Upper lobe of right lung (tissue), 1 donor: ENCODE measurements around the gene LAMB1. TPM values are rescaled to one million over a fixed set of nuclear protein-coding genes. Genes with fewer than 3 reads are reported as not detected.
A peak's percentile ranks its signal among the peaks of the same experiment; 100 is the strongest.

Experiments
- ATAC-seq: fragments of 200-7000 bp; cut with Tn5 transposase; one replicate; pipeline ENCODE4 v1.9.1; 2020; ENCODE audit warnings: mild to moderate bottlenecking, moderate library complexity
- DNase-seq: peaks from one replicate; pipeline ENCODE4 v3.0.0-alpha.2; 2020
- H3K27ac ChIP-seq: fragments of 200-600 bp; one replicate; pipeline ENCODE4 v1.8.0; 2022
- H3K27me3 ChIP-seq: fragments of 200-600 bp; one replicate; pipeline ENCODE4 v1.8.0; 2022; ENCODE audit warnings: mild to moderate bottlenecking
- H3K36me3 ChIP-seq: fragments of 200-600 bp; one replicate; pipeline ENCODE4 v1.8.0; 2022
- H3K4me1 ChIP-seq: fragments of 200-600 bp; one replicate; pipeline ENCODE4 v1.8.0; 2022
- H3K4me3 ChIP-seq: fragments of 200-600 bp; one replicate; pipeline ENCODE4 v1.8.0; 2022; ENCODE audit warnings: mild to moderate bottlenecking
- H3K9me3 ChIP-seq: fragments of 200-600 bp; one replicate; pipeline ENCODE4 v1.8.0; 2022
- intact Hi-C: fragments of 100-400 bp; cut with DNase I; formaldehyde crosslinking; loops from one replicate; pipeline ENCODE4 v1.11.0; 2022
- total RNA-seq: library from RNA; stranded (reverse); fragmentation: NEBNext Ultra II Directional; extraction: Animal tissue kit (Norgen Biotek cat#: 25700); gene quantifications from one replicate; pipeline ENCODE4 v1.2.1, GENCODE V29; 2021
- TF ChIP-seq, protein P1 (sequence below): fragments of 200-600 bp; IDR thresholded peaks from one replicate; pipeline ENCODE4 v1.8.0; 2022; ENCODE audit warnings: antibody characterized with exemption
- donor health status: DM: no; HTN: yes; CAD: no; lungs with severe emphysema.

The LAMB1 gene
- total RNA-seq, 1 donor from 2014 or later = 156 TPM

DNA sequence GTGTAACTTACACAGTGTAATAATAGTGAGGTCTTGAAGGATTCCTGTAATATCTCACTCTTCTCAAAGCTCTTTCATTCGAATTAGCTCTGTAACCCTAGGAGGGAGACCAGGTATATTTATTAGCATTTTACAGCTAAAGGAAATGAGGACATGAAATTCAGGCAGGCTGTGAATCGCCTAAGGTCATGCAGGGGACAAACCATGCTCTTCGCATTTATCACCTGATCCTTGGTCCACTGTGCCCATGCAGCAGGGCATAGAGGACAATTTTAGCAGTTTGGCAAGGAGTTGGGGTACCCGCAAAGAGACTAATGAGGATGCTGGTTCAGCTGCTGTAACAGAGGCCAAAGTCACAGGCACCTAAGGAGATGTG, 14.8 kb upstream of the LAMB1 start:
- TF ChIP-seq, protein P1, sequence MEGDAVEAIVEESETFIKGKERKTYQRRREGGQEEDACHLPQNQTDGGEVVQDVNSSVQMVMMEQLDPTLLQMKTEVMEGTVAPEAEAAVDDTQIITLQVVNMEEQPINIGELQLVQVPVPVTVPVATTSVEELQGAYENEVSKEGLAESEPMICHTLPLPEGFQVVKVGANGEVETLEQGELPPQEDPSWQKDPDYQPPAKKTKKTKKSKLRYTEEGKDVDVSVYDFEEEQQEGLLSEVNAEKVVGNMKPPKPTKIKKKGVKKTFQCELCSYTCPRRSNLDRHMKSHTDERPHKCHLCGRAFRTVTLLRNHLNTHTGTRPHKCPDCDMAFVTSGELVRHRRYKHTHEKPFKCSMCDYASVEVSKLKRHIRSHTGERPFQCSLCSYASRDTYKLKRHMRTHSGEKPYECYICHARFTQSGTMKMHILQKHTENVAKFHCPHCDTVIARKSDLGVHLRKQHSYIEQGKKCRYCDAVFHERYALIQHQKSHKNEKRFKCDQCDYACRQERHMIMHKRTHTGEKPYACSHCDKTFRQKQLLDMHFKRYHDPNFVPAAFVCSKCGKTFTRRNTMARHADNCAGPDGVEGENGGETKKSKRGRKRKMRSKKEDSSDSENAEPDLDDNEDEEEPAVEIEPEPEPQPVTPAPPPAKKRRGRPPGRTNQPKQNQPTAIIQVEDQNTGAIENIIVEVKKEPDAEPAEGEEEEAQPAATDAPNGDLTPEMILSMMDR = no peak
- no peaks in the 10 kb centered on the region for H3K27me3 ChIP-seq
- DNase-seq (no peak), ATAC-seq (no peak)
- H3K4me1 ChIP-seq = no peaks in the 10 kb centered on the region
- intact Hi-C loops = no loop called here
- no peaks in the 10 kb centered on the region for H3K36me3 ChIP-seq
- H3K4me3 ChIP-seq = no peak overlapping the region
- H3K27ac ChIP-seq = no peak overlapping the region
- no peaks in the 10 kb centered on the region for H3K9me3 ChIP-seq

DNA sequence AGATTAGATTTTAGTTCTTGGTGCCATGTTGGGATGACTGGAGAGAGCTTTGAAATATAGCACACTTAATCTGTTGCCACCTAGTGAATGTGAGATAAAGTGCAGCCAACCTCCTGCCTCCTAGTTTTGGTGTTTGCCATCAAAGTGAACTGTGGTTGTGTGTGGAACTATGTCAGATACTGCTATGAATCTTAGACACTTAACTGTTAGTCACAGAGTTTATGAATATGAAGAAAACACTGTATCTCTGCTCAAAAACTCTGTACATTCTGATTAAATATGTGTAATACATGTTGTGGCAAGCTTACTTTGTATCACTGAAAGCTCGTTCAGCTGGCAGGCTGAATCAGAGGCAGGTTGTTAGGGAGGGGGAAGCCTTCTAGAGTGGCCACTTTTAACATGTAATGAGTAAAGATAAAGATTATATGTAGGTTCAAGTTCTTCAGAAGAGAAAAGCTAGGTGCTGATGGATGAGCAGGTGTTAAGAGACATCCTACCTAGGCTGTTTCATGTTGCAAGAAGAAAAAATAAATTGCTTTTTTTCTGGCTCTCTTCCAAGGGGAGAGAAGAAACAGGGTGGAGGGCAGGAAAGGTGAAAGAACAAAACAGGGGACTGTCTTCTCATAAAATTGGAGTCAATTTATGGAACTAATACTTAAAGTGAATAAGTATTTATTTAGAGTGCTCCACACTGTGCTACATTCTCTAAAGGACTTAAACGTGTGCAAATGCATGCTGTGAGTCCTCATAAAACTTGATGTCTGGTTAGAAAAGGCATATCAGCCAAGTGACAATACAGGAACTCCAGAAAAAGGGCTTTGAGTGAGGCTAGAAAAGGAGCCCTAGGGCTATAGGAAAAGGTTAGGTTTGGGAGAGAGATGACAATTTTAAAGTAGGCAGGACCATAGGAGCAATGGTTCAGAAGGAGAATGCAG, 14.1 kb upstream of the LAMB1 start:
- TF ChIP-seq, protein P1 = peak; percentile 39
- DNase-seq (no peak), ATAC-seq (peak; percentile 61)
- Histone ChIP-seq H3K4me3 (no peak overlapping the region), H3K9me3 (no peaks in the 10 kb centered on the region), H3K36me3 (no peaks in the 10 kb centered on the region), H3K4me1 (no peaks in the 10 kb centered on the region), H3K27me3 (no peaks in the 10 kb centered on the region), H3K27ac (no peak overlapping the region)
- intact Hi-C loops = no loop called here

DNA sequence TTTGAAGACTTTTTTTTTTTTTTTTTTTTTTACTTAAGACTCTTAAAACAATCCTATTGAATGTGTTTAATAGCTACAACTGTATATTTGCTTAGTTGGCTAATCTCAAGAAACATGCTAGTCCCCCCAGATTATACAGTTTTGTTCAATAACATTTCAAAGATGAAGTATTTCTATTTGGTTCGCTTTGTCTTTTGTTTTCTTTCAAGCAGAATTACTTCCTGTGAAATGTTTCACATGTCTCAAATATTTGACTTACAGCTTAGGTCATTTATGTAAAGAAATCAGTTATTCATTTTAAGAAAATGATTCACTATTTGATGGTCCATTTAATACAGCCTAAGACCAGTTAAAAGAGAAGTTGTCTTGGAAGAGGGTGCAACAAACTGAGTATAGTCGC, 12.8 kb upstream of the LAMB1 start:
- Histone ChIP-seq H3K36me3 (no peaks in the 10 kb centered on the region), H3K9me3 (no peaks in the 10 kb centered on the region), H3K4me3 (no peak overlapping the region), H3K27ac (no peak overlapping the region), H3K27me3 (no peaks in the 10 kb centered on the region), H3K4me1 (no peaks in the 10 kb centered on the region)
- TF ChIP-seq, protein P1 = no peak
- intact Hi-C loops = no loop called here
- ATAC-seq = no peak
- no peak for DNase-seq

DNA sequence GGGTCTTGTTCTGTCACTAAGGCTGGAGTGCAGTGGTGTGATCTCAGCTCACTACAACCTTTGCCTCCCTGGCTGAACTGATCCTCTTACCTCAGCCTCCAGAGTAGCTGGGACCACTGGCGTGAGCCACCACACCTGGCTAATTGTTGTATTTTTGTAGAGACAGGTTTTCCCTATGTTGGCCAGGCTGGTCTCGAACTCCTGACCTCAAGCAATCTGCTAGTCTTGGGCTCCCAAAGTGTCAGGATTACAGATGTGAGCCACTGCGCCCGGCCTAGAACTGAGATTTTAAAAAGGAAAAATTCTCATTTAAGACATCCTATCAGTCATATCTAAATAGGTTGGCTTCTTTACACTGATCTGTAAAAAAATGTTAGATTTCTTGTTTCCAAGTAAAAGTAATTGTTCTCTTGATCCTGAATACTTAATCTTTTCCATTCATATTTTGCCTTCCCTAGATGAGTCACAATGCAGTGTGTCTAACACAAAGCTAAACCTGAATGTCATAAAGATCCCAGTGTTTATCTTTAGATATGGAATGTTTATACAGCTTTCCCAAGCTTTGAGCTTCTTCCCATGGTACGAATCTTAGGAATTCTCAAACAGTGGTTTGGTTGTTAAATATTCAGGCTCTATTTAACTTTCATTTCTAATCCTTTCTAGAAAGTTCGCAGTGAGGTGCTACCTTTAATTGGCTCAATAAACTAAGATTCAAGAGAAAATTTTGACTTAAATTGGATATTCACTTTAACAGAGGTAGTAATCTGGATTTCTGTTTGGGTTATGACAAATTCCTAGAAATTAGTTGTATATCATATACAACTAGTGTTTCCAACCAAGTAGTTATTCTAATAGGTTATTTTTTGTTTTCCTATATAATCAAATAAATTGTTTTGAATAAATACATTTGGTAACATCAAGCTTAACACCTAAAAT, 12.1 kb upstream of the LAMB1 start:
- Histone ChIP-seq H3K9me3 (no peaks in the 10 kb centered on the region), H3K4me1 (no peaks in the 10 kb centered on the region), H3K27me3 (no peaks in the 10 kb centered on the region), H3K27ac (no peak overlapping the region), H3K4me3 (no peak overlapping the region), H3K36me3 (no peaks in the 10 kb centered on the region)
- no peak for ATAC-seq
- DNase-seq = no peak
- intact Hi-C loops = no loop called here
- TF ChIP-seq, protein P1 = no peak

DNA sequence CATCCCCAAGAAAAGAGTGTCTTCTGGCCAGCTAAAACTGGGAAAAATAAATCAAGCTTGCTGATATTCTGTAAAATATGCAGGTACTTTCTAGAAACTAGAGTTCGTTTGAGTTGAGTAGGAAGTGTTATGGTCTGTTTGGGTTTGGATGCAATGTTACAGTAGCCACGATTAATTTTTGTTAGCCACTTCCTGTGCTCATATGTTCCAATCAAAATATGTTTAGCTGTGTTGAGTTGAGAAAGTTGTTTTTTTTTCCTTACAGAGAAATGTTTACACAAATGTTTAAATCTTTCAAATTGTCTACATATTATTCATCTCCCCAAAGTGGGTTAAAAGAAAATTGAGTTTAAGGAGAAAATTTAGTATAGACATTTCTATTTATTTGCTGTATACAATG, 11.3 kb upstream of the LAMB1 start:
- H3K9me3 ChIP-seq = no peaks in the 10 kb centered on the region
- intact Hi-C loops = no loop called here

More for the DNA sequence above, 11.3 kb upstream of the LAMB1 start:
- Histone ChIP-seq H3K4me3 (no peak overlapping the region), H3K27me3 (no peaks in the 10 kb centered on the region), H3K4me1 (no peaks in the 10 kb centered on the region), H3K36me3 (no peaks in the 10 kb centered on the region), H3K27ac (no peak overlapping the region)
- ATAC-seq (no peak), DNase-seq (no peak)
- TF ChIP-seq, protein P1 = no peak
